Choroid plexus epithelial cell (primary cell): ENCODE measurements around the gene ARAP2.

Experiments used
- DNase-seq: peaks from one replicate; pipeline ENCODE4 v3.0.0-alpha.2; 2010; ENCODE audit warnings: low read depth
- H3K4me3 ChIP-seq: 2 replicates; pipeline ENCODE4 v1.5.1; 2011; ENCODE audit warnings: low read depth, mild to moderate bottlenecking, control low read depth, low read length, moderate library complexity
- CTCF ChIP-seq: conservative IDR thresholded peaks from 2 replicates; pipeline ENCODE4 v1.5.1; 2011; ENCODE audit warnings: low read depth, mild to moderate bottlenecking, control low read depth, inconsistent platforms, low read length, moderate library complexity

ARAP2 gene

GRCh38 chr4:36285784-36286480 lies 41.6 kb upstream of the ARAP2 start:
- H3K4me3 ChIP-seq, result no peak overlapping the region
- TF ChIP-seq CTCF, result no peak
- DNase-seq, result no peak

DNA sequence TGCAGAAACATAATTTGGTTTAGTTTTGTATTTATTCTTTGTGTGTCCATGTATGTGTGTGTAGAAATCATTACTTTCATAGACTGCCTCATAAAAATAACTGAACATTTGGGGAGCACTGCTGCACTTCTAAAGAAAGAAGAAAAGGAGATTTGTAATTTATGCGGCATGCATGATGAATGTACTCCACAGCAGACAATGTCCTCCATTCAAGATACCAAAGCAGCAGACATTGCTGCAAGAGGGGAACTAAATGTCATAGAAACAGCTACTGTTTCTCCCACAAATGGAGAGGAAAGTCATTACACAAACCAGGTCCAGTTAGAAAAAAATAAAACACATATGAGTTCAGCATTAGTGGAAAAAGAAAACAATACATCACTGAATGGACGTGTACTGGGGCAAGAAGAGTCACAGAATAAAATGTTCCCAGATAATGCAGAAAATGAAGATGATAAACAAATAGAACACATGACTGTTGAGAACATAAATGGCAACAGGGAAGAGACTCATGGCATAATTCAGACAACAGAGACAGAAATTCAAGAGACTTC lies 39.7 kb upstream of the ARAP2 start:
- no peak for TF ChIP-seq CTCF
- DNase-seq, result no peak
- H3K4me3 ChIP-seq, result no peak overlapping the region

DNA sequence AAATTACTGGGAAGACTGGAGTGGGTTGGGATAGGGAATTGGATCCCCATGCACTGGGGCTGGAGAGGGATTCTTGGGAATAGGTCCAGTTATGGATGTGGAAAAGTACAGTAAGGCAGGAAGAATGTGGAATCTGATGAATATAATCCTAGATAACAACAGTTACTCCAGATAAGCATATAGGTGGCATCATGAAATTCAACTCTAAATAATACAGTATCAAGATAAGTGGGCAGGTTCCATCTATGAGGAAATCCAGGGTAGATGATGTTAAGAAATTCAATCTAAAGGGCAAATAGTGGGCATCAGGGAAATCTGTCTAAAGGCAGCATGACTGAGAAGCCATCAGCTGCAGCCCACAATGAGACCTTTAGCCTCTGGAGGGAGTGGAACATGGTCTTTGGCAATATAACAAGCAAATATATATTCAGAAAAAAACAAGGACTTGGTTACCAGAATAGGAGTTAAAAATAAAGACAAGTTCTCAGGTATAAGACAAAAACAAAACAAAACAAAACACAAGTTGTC lies 38.3 kb upstream of the ARAP2 start:
- no peak for TF ChIP-seq CTCF
- no peak for DNase-seq
- H3K4me3 ChIP-seq, result no peak overlapping the region

- DNase-seq, result no peak
- TF ChIP-seq CTCF, result no peak
- no peak within 1 kb of the TSS for H3K4me3 ChIP-seq
Measured at GRCh38 chr4:36281384-36282106, 37.2 kb upstream of the ARAP2 start, which contains the start of gene DTHD1. TSS of gene DTHD1 (plus strand) at chr4:36281616. CDS start at chr4:36281759, 143 bp downstream.

- no peak for DNase-seq
- H3K4me3 ChIP-seq, result no peak overlapping the region
- no peak for TF ChIP-seq CTCF
Measured at GRCh38 chr4:36280555-36280954, 36.2 kb upstream of the ARAP2 start.

- TF ChIP-seq CTCF, result no peak
- DNase-seq, result no peak
- no peak overlapping the region for H3K4me3 ChIP-seq
Measured at GRCh38 chr4:36278789-36279188, 34.5 kb upstream of the ARAP2 start.
